Measurements from ENCODE around the gene RGS3.

DNA sequence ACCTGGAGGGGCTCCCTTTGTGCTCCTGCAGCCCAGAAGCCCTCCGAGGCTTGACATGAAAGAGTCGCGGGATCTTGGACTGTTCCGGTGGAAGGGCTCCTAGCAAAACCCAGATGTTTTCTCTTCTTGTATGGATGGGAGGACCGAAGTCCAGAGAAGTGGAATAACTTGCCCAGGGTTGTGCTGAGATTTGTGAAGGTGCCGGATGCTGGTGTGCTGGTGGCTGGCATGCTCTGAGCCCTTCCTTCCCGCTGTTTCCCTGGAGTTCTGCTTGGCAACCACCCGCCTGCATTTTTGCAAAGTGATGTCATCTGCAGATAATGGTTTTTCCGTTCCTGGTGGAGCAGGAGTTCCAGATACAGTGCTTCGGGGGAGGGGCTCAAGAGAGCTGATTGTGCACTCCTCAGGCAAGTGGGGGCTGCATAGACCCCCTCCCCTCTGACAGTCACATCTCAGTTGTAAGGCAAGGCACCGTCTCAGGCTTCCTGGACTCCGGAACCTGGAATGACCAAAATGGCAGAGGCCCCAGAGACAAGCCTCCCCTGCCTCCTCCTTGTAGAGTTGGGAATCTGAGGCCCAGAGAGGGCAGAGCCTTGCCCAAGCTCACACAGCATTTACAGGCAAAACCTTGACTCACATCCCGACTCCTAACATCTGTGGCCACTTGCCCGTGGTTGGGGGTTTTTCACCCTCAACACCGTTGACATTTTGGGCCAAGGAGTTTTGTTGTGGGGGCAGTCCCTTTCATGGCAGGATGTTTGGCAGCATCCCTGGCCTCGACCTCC lies 157.0 kb downstream of the RGS3 start:
- no peak for TF ChIP-seq EZH2 (optimal IDR thresholded peaks at IDR 0.05; ENCODE audit: low read depth, low read length)
- TF ChIP-seq, protein P1, sequence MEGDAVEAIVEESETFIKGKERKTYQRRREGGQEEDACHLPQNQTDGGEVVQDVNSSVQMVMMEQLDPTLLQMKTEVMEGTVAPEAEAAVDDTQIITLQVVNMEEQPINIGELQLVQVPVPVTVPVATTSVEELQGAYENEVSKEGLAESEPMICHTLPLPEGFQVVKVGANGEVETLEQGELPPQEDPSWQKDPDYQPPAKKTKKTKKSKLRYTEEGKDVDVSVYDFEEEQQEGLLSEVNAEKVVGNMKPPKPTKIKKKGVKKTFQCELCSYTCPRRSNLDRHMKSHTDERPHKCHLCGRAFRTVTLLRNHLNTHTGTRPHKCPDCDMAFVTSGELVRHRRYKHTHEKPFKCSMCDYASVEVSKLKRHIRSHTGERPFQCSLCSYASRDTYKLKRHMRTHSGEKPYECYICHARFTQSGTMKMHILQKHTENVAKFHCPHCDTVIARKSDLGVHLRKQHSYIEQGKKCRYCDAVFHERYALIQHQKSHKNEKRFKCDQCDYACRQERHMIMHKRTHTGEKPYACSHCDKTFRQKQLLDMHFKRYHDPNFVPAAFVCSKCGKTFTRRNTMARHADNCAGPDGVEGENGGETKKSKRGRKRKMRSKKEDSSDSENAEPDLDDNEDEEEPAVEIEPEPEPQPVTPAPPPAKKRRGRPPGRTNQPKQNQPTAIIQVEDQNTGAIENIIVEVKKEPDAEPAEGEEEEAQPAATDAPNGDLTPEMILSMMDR (IDR thresholded peaks at IDR 0.05; ENCODE audit: low read length): no peak

All from MM.1S (cell line).